ENCODE data around the gene BUB1. TPM values are rescaled to one million over a fixed set of nuclear protein-coding genes. Genes with fewer than 3 reads are reported as not detected.

Gene BUB1
- total RNA-seq, 2 donors from 2014 or later = not detected

- no peak for DNase-seq
These were observed 30.1 kb downstream of the BUB1 start for GRCh38 chr2:110647777-110648176.

DNA sequence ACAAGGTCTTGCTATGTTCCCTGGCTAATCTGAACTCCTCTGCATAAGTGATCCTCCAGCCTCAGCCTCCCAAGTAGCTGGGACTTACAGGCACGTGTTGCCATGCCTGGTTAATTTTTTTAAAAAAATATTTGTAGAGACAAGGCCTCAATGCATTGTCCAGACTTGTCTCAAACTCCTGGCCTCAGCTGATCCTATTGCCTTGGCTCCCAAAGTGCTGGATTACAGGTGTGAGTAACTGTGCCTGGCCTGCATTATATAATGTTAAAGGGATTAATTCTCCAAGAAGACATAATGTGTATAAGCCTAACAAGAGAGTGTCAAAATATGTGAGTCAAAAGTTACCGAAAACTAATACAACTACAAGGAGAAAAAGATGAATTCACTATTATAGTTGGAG lies 32.2 kb downstream of the BUB1 start:
- Histone ChIP-seq H3K4me3 (no peak overlapping the region), H3K27me3 (no peaks in the 10 kb centered on the region), H3K36me3 (replicated peaks in 1 of 2; ENCODE audit: insufficient read depth in 1 of 2, low read depth in 2 of 2) (no peaks in the 10 kb centered on the region), H3K4me1 (no peaks in the 10 kb centered on the region), H3K27ac (no peak overlapping the region), H3K9me3 (no peaks in the 10 kb centered on the region)
- intact Hi-C loops (cut with DNase I) = no loop called here
- DNase-seq (no peak), ATAC-seq (no peak)
- TF ChIP-seq, protein P1, sequence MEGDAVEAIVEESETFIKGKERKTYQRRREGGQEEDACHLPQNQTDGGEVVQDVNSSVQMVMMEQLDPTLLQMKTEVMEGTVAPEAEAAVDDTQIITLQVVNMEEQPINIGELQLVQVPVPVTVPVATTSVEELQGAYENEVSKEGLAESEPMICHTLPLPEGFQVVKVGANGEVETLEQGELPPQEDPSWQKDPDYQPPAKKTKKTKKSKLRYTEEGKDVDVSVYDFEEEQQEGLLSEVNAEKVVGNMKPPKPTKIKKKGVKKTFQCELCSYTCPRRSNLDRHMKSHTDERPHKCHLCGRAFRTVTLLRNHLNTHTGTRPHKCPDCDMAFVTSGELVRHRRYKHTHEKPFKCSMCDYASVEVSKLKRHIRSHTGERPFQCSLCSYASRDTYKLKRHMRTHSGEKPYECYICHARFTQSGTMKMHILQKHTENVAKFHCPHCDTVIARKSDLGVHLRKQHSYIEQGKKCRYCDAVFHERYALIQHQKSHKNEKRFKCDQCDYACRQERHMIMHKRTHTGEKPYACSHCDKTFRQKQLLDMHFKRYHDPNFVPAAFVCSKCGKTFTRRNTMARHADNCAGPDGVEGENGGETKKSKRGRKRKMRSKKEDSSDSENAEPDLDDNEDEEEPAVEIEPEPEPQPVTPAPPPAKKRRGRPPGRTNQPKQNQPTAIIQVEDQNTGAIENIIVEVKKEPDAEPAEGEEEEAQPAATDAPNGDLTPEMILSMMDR (IDR thresholded peaks at IDR 0.05) = no peak
- TF ChIP-seq POLR2A (IDR thresholded peaks at IDR 0.05) = no peak
- WGBS, 2 donors = 95 to 96% methylated on average over 2 of the region's 2 CpGs

More at GRCh38 chr2:110647777-110648176, 30.1 kb downstream of the BUB1 start:
- intact Hi-C loops (cut with DNase I) = no loop called here
- ATAC-seq = no peak
- no peaks in the 10 kb centered on the region for H3K36me3 ChIP-seq (replicated peaks in 1 of 2; ENCODE audit: insufficient read depth in 1 of 2, low read depth in 2 of 2)
- no peaks in the 10 kb centered on the region for H3K27me3 ChIP-seq
- H3K27ac ChIP-seq = no peak overlapping the region
- no peak overlapping the region for H3K4me3 ChIP-seq
- no peak for TF ChIP-seq POLR2A (IDR thresholded peaks at IDR 0.05)
- TF ChIP-seq, protein P1 (IDR thresholded peaks at IDR 0.05) = no peak
- WGBS, 2 donors = 88 to 92% methylated on average over 3 of the region's 3 CpGs
- H3K9me3 ChIP-seq = no peaks in the 10 kb centered on the region
- no peaks in the 10 kb centered on the region for H3K4me1 ChIP-seq

DNA sequence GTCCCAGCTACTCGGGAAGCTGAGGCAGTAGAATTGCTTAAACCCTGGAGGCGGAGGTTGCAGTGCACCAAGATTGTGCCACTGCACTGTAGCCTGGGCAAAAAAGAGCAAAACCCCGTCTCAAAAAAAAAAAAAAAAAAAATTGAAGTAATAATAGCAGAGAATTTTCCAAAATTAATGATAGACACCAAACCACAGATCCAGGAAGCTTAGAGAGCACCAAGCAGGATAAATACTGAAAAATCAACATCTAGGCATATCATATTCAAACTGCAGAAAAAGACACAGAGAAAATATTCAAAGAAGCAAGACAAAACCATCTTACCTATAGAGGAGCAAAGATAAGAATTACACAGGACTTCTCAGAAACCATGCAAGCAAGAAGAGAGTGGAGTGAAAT lies 33.5 kb downstream of the BUB1 start:
- no peak for DNase-seq
- Histone ChIP-seq H3K9me3 (no peaks in the 10 kb centered on the region), H3K4me3 (no peak overlapping the region), H3K27ac (no peak overlapping the region), H3K27me3 (no peaks in the 10 kb centered on the region), H3K36me3 (replicated peaks in 1 of 2; ENCODE audit: insufficient read depth in 1 of 2, low read depth in 2 of 2) (no peaks in the 10 kb centered on the region), H3K4me1 (no peaks in the 10 kb centered on the region)
- TF ChIP-seq, protein P1 (IDR thresholded peaks at IDR 0.05) = no peak
- TF ChIP-seq POLR2A (IDR thresholded peaks at IDR 0.05) = no peak
- intact Hi-C loops (cut with DNase I) = no loop called here
- no peak for ATAC-seq
- 96 to 97% methylated on average over 3 of the region's 3 CpGs for WGBS, 2 donors

- intact Hi-C loops (cut with DNase I) = no loop called here
- no peak for TF ChIP-seq POLR2A (IDR thresholded peaks at IDR 0.05)
- TF ChIP-seq, protein P1 (IDR thresholded peaks at IDR 0.05) = no peak
- Histone ChIP-seq H3K9me3 (no peaks in the 10 kb centered on the region), H3K27me3 (no peaks in the 10 kb centered on the region), H3K4me1 (no peaks in the 10 kb centered on the region), H3K4me3 (no peak overlapping the region), H3K27ac (no peak overlapping the region), H3K36me3 (replicated peaks in 1 of 2; ENCODE audit: insufficient read depth in 1 of 2, low read depth in 2 of 2) (no peaks in the 10 kb centered on the region)
- no peak for ATAC-seq
- DNase-seq = no peak
These were observed 35.5 kb downstream of the BUB1 start for GRCh38 chr2:110642360-110642759.

GRCh38 chr2:110639972-110640371 lies 37.9 kb downstream of the BUB1 start:
- Histone ChIP-seq H3K36me3 (replicated peaks in 1 of 2; ENCODE audit: insufficient read depth in 1 of 2, low read depth in 2 of 2) (no peaks in the 10 kb centered on the region), H3K4me1 (no peaks in the 10 kb centered on the region), H3K9me3 (no peaks in the 10 kb centered on the region), H3K27ac (no peak overlapping the region), H3K4me3 (no peak overlapping the region), H3K27me3 (no peaks in the 10 kb centered on the region)
- no peak for ATAC-seq
- no peak for DNase-seq
- 88 to 95% methylated on average over 3 of the region's 3 CpGs for WGBS, 2 donors
- intact Hi-C loops (cut with DNase I) = no loop called here
- no peak for TF ChIP-seq POLR2A (IDR thresholded peaks at IDR 0.05)
- TF ChIP-seq, protein P1 (IDR thresholded peaks at IDR 0.05) = no peak
